Measurements from ENCODE around the gene BCO1.

The BCO1 gene

DNA sequence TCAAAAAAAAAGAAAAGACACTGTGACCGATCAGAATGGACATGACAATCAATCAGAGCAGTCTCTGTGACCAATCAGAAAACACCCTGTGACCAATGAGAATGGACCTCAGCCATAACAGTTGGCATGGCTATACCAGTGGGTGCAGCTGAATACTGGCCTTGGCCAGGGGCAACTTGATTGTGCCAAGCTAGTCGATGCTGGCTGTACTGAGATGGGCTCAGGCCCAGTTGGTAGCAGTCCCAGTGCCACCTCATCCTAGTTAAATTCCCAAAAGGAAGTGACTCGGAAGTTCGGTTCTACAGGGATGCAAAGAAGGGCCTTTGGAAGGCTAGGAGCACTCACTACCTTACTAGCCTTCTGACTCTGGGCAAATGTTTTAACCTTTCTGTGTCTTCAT lies 37.2 kb upstream of the BCO1 start:
- TF ChIP-seq, protein P1, sequence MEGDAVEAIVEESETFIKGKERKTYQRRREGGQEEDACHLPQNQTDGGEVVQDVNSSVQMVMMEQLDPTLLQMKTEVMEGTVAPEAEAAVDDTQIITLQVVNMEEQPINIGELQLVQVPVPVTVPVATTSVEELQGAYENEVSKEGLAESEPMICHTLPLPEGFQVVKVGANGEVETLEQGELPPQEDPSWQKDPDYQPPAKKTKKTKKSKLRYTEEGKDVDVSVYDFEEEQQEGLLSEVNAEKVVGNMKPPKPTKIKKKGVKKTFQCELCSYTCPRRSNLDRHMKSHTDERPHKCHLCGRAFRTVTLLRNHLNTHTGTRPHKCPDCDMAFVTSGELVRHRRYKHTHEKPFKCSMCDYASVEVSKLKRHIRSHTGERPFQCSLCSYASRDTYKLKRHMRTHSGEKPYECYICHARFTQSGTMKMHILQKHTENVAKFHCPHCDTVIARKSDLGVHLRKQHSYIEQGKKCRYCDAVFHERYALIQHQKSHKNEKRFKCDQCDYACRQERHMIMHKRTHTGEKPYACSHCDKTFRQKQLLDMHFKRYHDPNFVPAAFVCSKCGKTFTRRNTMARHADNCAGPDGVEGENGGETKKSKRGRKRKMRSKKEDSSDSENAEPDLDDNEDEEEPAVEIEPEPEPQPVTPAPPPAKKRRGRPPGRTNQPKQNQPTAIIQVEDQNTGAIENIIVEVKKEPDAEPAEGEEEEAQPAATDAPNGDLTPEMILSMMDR (IDR thresholded peaks at IDR 0.05), result no peak
- Mint-ChIP-seq H3K36me3 (ENCODE audit: low read depth) (no peaks in the 10 kb centered on the region), H3K27ac (no peak overlapping the region), H3K4me3 (no peak overlapping the region), H3K9me3 (no peaks in the 10 kb centered on the region), H3K4me1 (peaks cover 6% of the 10 kb centered on the region), H3K27me3 (ENCODE audit: low read depth, poor library complexity) (peaks cover 9% of the 10 kb centered on the region)
- DNase-seq, result no peak

DNA sequence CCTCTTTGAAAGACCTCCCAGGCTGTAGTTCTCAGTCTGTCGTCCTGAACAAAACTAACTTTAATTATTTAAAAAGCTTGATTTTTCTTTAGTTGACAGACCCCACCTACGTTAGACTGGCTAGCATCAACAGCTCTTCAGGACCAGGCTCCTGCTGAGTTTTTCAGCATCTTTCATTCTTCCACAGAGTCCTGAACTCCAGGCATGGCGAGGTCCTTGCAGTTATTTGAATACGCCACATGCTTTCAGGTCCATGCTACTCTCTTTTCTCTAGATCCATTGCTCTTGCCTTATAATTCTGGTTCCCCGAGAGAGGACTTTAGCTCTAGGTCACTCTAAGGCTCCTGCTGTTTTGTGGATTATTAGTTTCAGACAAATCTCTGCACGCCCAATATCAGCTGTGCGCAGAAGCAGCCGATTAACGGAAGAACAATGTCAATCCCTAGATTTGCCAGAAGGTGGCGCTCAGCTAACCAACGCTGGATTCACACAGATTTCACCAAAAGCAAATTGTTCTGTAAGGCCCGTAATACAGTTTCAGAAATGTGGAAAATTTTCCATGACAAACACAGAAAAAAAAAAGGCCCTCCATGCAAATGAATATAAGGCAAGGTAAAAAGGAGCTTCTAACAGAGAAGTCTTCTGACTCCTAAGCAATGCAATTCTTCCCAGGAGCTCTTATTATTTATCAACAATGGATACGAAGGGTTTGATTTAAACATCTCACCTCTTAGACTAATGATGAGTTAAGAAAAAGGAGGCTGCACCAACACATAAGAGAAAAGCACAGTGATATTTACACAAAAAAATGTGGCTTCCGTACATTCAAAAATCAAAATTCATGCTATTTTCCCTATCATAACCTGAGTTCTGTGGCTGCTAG lies 33.5 kb upstream of the BCO1 start:
- Mint-ChIP-seq H3K36me3 (ENCODE audit: low read depth) (no peaks in the 10 kb centered on the region), H3K4me1 (no peaks in the 10 kb centered on the region), H3K27me3 (ENCODE audit: low read depth, poor library complexity) (peaks cover 25% of the 10 kb centered on the region), H3K4me3 (no peak overlapping the region), H3K27ac (no peak overlapping the region), H3K9me3 (no peaks in the 10 kb centered on the region)
- TF ChIP-seq, protein P1 (IDR thresholded peaks at IDR 0.05), result peak; percentile 67
- DNase-seq, result peak; percentile 29

DNA sequence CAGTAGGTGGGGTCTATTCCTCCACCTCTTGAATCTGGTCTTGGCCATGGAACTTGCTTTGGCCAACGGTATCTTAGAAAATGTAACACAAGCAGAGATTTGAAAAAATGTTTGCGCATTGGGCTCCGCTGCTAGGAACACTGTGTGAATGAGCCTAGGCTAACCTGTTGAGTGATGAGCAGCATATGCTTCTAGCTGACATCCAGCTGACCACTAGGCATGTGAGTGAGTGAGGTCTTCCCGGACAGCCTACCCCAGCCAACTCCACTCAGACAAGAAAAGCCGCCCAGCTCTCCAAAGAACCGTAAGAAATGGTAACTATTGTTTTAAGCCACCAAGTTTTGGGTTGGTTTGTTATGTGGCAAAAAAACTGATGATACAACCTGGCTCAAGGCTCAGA lies 31.4 kb upstream of the BCO1 start:
- H3K9me3 Mint-ChIP-seq, result no peaks in the 10 kb centered on the region
- no peak overlapping the region for H3K4me3 Mint-ChIP-seq
- H3K27me3 Mint-ChIP-seq (ENCODE audit: low read depth, poor library complexity), result peaks cover 32% of the 10 kb centered on the region
- TF ChIP-seq, protein P1 (IDR thresholded peaks at IDR 0.05), result no peak
- H3K36me3 Mint-ChIP-seq (ENCODE audit: low read depth), result no peaks in the 10 kb centered on the region
- H3K27ac Mint-ChIP-seq, result no peak overlapping the region
- no peak for DNase-seq
- no peaks in the 10 kb centered on the region for H3K4me1 Mint-ChIP-seq

DNA sequence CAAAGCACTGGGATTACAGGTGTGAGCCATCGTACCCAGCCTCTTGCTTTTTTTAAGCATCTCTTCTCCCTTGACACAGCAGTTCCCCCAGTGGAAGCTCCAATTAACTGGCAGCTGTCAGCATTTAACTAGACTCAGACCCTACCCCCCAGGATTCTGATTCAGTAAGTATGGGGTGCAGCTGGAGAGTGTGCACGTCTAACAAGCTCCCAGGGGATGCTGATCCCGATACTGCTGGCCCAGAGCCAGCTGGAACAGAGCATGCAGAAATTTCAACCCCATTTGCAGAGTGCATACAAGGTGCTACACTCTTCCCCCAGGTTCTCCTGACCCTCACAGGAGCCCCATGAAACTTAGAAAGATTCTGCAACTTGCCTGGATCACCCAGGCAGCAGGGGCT lies 27.7 kb upstream of the BCO1 start:
- TF ChIP-seq, protein P1 (IDR thresholded peaks at IDR 0.05), result no peak
- H3K27me3 Mint-ChIP-seq (ENCODE audit: low read depth, poor library complexity), result peaks cover 22% of the 10 kb centered on the region
- H3K9me3 Mint-ChIP-seq, result no peaks in the 10 kb centered on the region
- peaks cover 8% of the 10 kb centered on the region for H3K4me1 Mint-ChIP-seq
- H3K4me3 Mint-ChIP-seq, result no peak overlapping the region
- H3K27ac Mint-ChIP-seq, result no peak overlapping the region
- DNase-seq, result no peak
- H3K36me3 Mint-ChIP-seq (ENCODE audit: low read depth), result no peaks in the 10 kb centered on the region

DNA sequence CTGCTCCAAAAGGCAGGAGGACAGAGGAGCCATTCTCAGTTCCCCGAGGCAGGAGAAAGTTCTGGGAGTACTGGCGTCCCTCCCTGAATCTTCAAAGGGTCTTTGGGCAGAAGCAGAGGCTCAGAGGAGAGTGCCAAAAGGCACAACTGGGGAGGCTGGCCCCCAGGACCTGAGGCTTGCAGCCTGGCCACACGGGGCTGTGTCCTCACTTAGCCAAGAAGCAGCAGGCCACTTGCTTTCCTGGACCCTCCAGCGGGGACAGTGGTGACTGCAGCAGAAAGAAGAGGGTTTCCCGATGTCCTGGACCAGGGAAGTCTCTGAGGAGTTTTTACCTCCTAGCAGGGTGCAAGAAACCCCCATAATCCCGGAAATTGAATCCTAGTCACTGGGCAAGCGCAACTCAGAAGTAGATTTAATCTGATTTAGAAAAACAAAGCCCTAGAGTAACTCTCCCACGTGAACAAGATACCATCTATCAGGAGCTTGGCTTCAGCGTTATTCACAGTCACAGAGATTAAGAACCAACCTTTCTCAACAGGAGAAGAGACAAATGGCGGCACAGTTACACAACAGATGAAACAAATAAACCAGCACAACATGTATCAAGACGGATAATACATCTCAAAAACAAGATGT lies 25.5 kb upstream of the BCO1 start:
- H3K36me3 Mint-ChIP-seq (ENCODE audit: low read depth), result no peaks in the 10 kb centered on the region
- H3K9me3 Mint-ChIP-seq, result no peaks in the 10 kb centered on the region
- H3K27ac Mint-ChIP-seq, result no peak overlapping the region
- no peak overlapping the region for H3K4me3 Mint-ChIP-seq
- peaks cover 20% of the 10 kb centered on the region for H3K27me3 Mint-ChIP-seq (ENCODE audit: low read depth, poor library complexity)
- DNase-seq, result no peak
- TF ChIP-seq, protein P1 (IDR thresholded peaks at IDR 0.05), result no peak
- peaks cover 8% of the 10 kb centered on the region for H3K4me1 Mint-ChIP-seq
